GM18526 (cell line): Measurements from ENCODE around the gene TP53I3.

Experiments
- POLR2A ChIP-seq: IDR thresholded peaks from 3 replicates; pipeline ENCODE4 v1.6.1; 2011; ENCODE audit not compliant: insufficient read length; ENCODE audit errors: extremely low read depth

TP53I3 gene

GRCh38 chr2:24045511-24046508 lies 38.8 kb downstream of the TP53I3 start:
- no peak for TF ChIP-seq POLR2A

- TF ChIP-seq POLR2A, result no peak
Measured at GRCh38 chr2:24040511-24040910, 44.1 kb downstream of the TP53I3 start.

- TF ChIP-seq POLR2A, result no peak
Measured at GRCh38 chr2:24038786-24039499, 45.7 kb downstream of the TP53I3 start.
